CD8-positive, alpha-beta memory T cell (primary cell): ENCODE measurements around the gene LHFPL3. TPM values are rescaled to one million over a fixed set of nuclear protein-coding genes. Genes with fewer than 3 reads are reported as not detected.
"Not testable (repeated sequence)": the region's sequence is repeated elsewhere in the genome, so short reads cannot be mapped to it uniquely, and the experiment has no call there.

Source experiments
- CTCF ChIA-PET: fragments of 350-600 bp; sonication (Branson Sonifier 250); formaldehyde crosslinking; loops from one replicate; lab custom pipeline; 2021; ENCODE audit warnings: antibody characterized with exemption; lab: Charles Lee
- POLR2A ChIA-PET: fragments of 350-600 bp; sonication (Branson Sonifier 250); formaldehyde crosslinking; loops from one replicate; lab custom pipeline; 2021; ENCODE audit warnings: antibody characterized with exemption; lab: Charles Lee
- DNase-seq, 5 donors: peaks; one replicate each; pipeline versions ENCODE4 v3.0.0 to v3.0.0-alpha.2; 2020 to 2022; ENCODE audit warnings: mixed read lengths in 1 of 5
- H3K27ac ChIP-seq: one replicate; pipeline ENCODE4 v1.7.0; 2013; ENCODE audit warnings: low read depth, mild to moderate bottlenecking, low read length, moderate library complexity
- H3K27me3 ChIP-seq: 2 replicates; pipeline ENCODE4 v1.7.0; 2013; ENCODE audit warnings: low read length, mild to moderate bottlenecking; ENCODE audit not compliant: insufficient read depth, poor library complexity, severe bottlenecking
- H3K36me3 ChIP-seq: 2 replicates; pipeline ENCODE4 v1.7.0; 2013; ENCODE audit warnings: mild to moderate bottlenecking, low read length, moderate library complexity; ENCODE audit not compliant: insufficient read depth
- H3K4me1 ChIP-seq: 2 replicates; pipeline ENCODE4 v1.7.0; 2013; ENCODE audit warnings: mild to moderate bottlenecking, low read length, moderate library complexity; ENCODE audit not compliant: insufficient read depth
- H3K4me3 ChIP-seq: 2 replicates; pipeline ENCODE4 v1.7.0; 2013; ENCODE audit warnings: mild to moderate bottlenecking, low read length
- H3K9me3 ChIP-seq: 2 replicates; pipeline ENCODE4 v1.7.0; 2013; ENCODE audit warnings: mild to moderate bottlenecking, low read length
- H3K27ac Mint-ChIP-seq, 8 donors: one replicate each; pipeline ENCODE4 v1.8.0; 2020 to 2021; ENCODE audit warnings: mixed read lengths in 8 of 8, mild to moderate bottlenecking in 6 of 8, inconsistent platforms in 3 of 8, moderate library complexity in 3 of 8
- H3K27me3 Mint-ChIP-seq, 2 donors: one replicate each; pipeline ENCODE4 v1.8.0; 2020 to 2021; ENCODE audit warnings: mixed read lengths in 2 of 2, mild to moderate bottlenecking in 1 of 2, moderate library complexity in 1 of 2
- H3K36me3 Mint-ChIP-seq, 3 donors: one replicate each; pipeline ENCODE4 v1.8.0; 2020 to 2021; ENCODE audit warnings: mixed read lengths in 3 of 3, inconsistent platforms in 1 of 3, mild to moderate bottlenecking in 1 of 3
- H3K4me1 Mint-ChIP-seq, 3 donors: one replicate each; pipeline ENCODE4 v1.8.0; 2020 to 2021; ENCODE audit warnings: mixed read lengths in 3 of 3, inconsistent platforms in 1 of 3, mild to moderate bottlenecking in 1 of 3
- H3K4me3 Mint-ChIP-seq, 7 donors: one replicate each; pipeline ENCODE4 v1.8.0; 2020 to 2021; ENCODE audit warnings: mixed read lengths in 7 of 7, mild to moderate bottlenecking in 6 of 7, moderate library complexity in 4 of 7, inconsistent platforms in 2 of 7
- H3K9me3 Mint-ChIP-seq, 5 donors: one replicate each; pipeline ENCODE4 v1.8.0; 2020 to 2022; ENCODE audit warnings: mixed read lengths in 5 of 5, mild to moderate bottlenecking in 3 of 5, moderate library complexity in 2 of 5, inconsistent platforms in 1 of 5
- polyA plus RNA-seq: library from polyadenylated mRNA; unstranded; fragments of 300-500 nt; fragmentation: Illumina TruSeq; gene quantifications from one replicate; pipeline ENCODE4 v1.2.3, GENCODE V29; 2021
- total RNA-seq, 2 experiments: library from RNA; stranded (reverse); gene quantifications; one replicate each; pipeline ENCODE4 v1.2.3, GENCODE V29; 2021

The LHFPL3 gene
- total and polyA plus RNA-seq, 3 experiments from 2014 or later: not detected

GRCh38 chr7:104931181-104931781 is 602.9 kb downstream of the LHFPL3 start:
- no peak for DNase-seq
- CTCF ChIA-PET: interaction anchor here (1.4 kb wide), 1 partner anchor 10 kb away, joined by 5 read pairs; no protein-coding TSS in a partner anchor
- Histone ChIP-seq H3K27ac (no peak overlapping the region), H3K27me3 (no peaks in the 10 kb centered on the region), H3K9me3 (no peaks in the 10 kb centered on the region), H3K36me3 (no peaks in the 10 kb centered on the region), H3K4me3 (no peak overlapping the region), H3K4me1 (no peaks in the 10 kb centered on the region)
- no peaks in the 10 kb centered on the region for H3K27me3 Mint-ChIP-seq
- H3K4me3 Mint-ChIP-seq: no peak overlapping the region
- peak overlapping the region in 2 of 8 donors; percentile 27 to 55 for H3K27ac Mint-ChIP-seq
- H3K4me1 Mint-ChIP-seq: no peaks in the 10 kb centered on the region
- H3K9me3 Mint-ChIP-seq: no peaks in the 10 kb centered on the region
- H3K36me3 Mint-ChIP-seq: no peaks in the 10 kb centered on the region
- POLR2A ChIA-PET: interaction anchor here (0.7 kb wide), 1 partner anchor 10 kb away, joined by 5 read pairs; no protein-coding TSS in a partner anchor

- H3K4me1 ChIP-seq: no peaks in the 10 kb centered on the region
- no peaks in the 10 kb centered on the region for H3K9me3 ChIP-seq
- Mint-ChIP-seq H3K4me3 (no peak overlapping the region), H3K9me3 (no peaks in the 10 kb centered on the region), H3K36me3 (no peaks in the 10 kb centered on the region), H3K27me3 (no peaks in the 10 kb centered on the region), H3K27ac (peak overlapping the region in 2 of 8 donors; percentile 26 to 61), H3K4me1 (no peaks in the 10 kb centered on the region)
- CTCF ChIA-PET: no interaction called here
- H3K27ac ChIP-seq: no peak overlapping the region
- DNase-seq: no peak
- no peaks in the 10 kb centered on the region for H3K27me3 ChIP-seq
- POLR2A ChIA-PET: no interaction called here
- H3K36me3 ChIP-seq: no peaks in the 10 kb centered on the region
- no peak overlapping the region for H3K4me3 ChIP-seq
Measured at GRCh38 chr7:104933022-104933421, 604.6 kb downstream of the LHFPL3 start.

GRCh38 chr7:104933521-104933988 is 605.2 kb downstream of the LHFPL3 start:
- no peaks in the 10 kb centered on the region for H3K9me3 Mint-ChIP-seq
- ChIA-PET POLR2A (interaction anchor here (0.7 kb wide), 1 partner anchor 43 kb away, joined by 6 read pairs; no protein-coding TSS in a partner anchor), CTCF (no interaction called here)
- Histone ChIP-seq H3K4me1 (no peaks in the 10 kb centered on the region), H3K27me3 (no peaks in the 10 kb centered on the region), H3K36me3 (no peaks in the 10 kb centered on the region), H3K9me3 (no peaks in the 10 kb centered on the region), H3K4me3 (no peak overlapping the region), H3K27ac (no peak overlapping the region)
- no peak for DNase-seq
- H3K4me3 Mint-ChIP-seq: no peak overlapping the region
- H3K27me3 Mint-ChIP-seq: no peaks in the 10 kb centered on the region
- H3K36me3 Mint-ChIP-seq: no peaks in the 10 kb centered on the region
- peaks cover 0 to under 1% (median 0%) of the 10 kb centered on the region in 3 donors for H3K4me1 Mint-ChIP-seq
- H3K27ac Mint-ChIP-seq: peak overlapping the region in 2 of 8 donors; percentile 26 to 61

DNA sequence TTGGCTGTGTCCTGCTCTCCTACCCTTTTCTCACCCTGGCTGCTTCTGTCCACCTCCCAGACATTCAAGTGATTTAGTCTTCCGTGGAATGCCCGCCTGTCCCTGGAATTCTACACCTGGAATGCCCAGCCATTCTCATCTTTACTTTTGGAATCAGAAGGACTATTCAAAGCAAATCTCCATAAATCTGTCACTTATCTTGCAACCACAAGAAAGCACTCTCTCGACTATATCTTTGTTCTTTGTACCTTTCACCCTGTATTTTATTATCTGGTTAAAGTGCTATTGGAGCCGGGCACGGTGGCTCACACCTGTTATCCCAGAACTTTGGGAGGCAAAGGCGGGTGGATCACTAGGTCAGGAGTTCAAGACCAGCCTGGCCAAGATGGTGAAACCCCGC is 606.3 kb downstream of the LHFPL3 start:
- H3K27me3 Mint-ChIP-seq: no peaks in the 10 kb centered on the region
- DNase-seq: no peak
- H3K36me3 Mint-ChIP-seq: no peaks in the 10 kb centered on the region
- H3K9me3 Mint-ChIP-seq: no peaks in the 10 kb centered on the region
- Histone ChIP-seq H3K27ac (no peak overlapping the region), H3K27me3 (no peaks in the 10 kb centered on the region), H3K4me3 (no peak overlapping the region), H3K36me3 (no peaks in the 10 kb centered on the region), H3K9me3 (no peaks in the 10 kb centered on the region), H3K4me1 (no peaks in the 10 kb centered on the region)
- POLR2A ChIA-PET: no interaction called here
- peak overlapping the region in 1 of 8 donors; percentile 42 for H3K27ac Mint-ChIP-seq
- no peak overlapping the region for H3K4me3 Mint-ChIP-seq
- CTCF ChIA-PET: no interaction called here
- peaks cover 5 to 8% (median 5%) of the 10 kb centered on the region in 3 donors for H3K4me1 Mint-ChIP-seq

DNA sequence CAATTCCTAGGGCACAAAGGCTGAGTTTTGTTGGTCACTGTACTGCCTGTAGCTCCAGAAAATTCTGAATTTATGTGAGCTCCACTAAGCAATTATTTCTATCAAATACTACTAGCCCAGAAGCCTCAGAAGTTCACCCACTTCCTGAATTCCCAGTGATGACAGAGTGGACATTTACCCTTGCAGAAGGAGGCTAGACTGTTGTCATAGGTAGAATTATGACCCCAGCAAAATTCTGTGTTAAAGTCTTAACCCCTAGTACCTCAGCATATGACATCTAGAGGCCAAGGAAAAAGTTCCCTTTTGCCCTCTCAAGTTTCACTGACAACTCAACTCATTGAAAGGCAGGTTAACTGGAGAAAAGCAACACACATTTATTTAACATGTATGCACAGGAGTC is 606.9 kb downstream of the LHFPL3 start:
- ChIA-PET CTCF (no interaction called here), POLR2A (no interaction called here)
- Histone ChIP-seq H3K4me3 (no peak overlapping the region), H3K27ac (no peak overlapping the region), H3K4me1 (no peaks in the 10 kb centered on the region), H3K9me3 (no peaks in the 10 kb centered on the region), H3K36me3 (no peaks in the 10 kb centered on the region), H3K27me3 (no peaks in the 10 kb centered on the region)
- Mint-ChIP-seq H3K4me1 (peaks cover 5 to 8% (median 5%) of the 10 kb centered on the region in 3 donors), H3K9me3 (no peaks in the 10 kb centered on the region), H3K27me3 (no peaks in the 10 kb centered on the region), H3K4me3 (no peak overlapping the region), H3K27ac (no peak overlapping the region), H3K36me3 (no peaks in the 10 kb centered on the region)
- DNase-seq: no peak

DNA sequence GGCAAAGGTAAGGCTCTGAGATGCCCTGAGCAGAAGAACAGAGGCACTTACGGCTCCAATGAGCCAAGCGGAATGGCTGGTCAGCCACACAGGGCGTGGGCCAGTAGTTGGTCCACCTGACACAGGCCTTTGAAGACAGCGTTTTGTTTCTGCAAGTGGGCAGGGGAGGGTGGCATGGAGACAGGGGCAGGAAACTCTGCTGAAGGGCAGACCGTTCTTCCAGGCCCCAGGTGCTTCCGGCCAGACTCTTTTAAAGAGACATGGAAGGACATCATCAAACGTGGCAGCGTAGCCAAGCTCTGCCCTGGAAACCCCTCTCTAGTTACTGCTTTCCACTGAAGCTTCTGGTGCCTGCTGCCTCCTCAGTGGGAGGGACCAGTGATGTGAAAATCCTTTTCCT is 608.1 kb downstream of the LHFPL3 start:
- H3K9me3 Mint-ChIP-seq: peaks cover 0 to under 1% (median 0%) of the 10 kb centered on the region in 5 donors

DNA sequence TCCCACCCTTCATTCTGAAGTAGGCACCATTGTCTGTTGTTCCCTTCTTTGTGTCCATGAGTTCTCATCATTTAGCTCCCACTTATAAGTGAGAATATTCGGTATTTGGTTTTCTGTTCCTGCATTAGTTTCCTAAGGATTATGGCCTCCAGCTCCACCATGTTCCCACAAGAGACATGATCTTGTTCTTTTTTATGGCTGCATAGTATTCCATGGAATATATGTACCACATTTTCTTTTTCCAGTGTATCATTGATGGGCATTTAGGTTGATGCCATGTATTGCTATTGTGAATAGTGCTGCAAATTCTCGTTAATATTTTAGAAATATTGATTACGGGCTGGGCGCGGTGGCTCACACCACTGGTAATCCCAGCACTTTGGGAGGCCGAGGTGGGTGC is 609.1 kb downstream of the LHFPL3 start:
- peaks cover 12% of the 10 kb centered on the region for H3K4me1 ChIP-seq
- H3K4me3 Mint-ChIP-seq, DNase-seq, H3K27me3 Mint-ChIP-seq, H3K9me3 Mint-ChIP-seq, H3K9me3 ChIP-seq, POLR2A ChIA-PET, H3K36me3 ChIP-seq, H3K27ac ChIP-seq, H3K27me3 ChIP-seq, H3K4me3 ChIP-seq: not testable (repeated sequence)
- CTCF ChIA-PET: interaction anchor here (1.4 kb wide), 1 partner anchor 15 kb away, joined by 4 read pairs; no protein-coding TSS in a partner anchor
- Mint-ChIP-seq H3K36me3 (peaks cover 0 to 10% (median 0%) of the 10 kb centered on the region in 3 donors), H3K4me1 (peaks cover 22 to 27% (median 24%) of the 10 kb centered on the region in 3 donors), H3K27ac (peak overlapping the region in 1 of 8 donors; percentile 51)

More for the DNA sequence above, 608.1 kb downstream of the LHFPL3 start:
- Mint-ChIP-seq H3K27me3 (peaks cover 0 to 1% of the 10 kb centered on the region in 2 donors), H3K4me1 (peaks cover 15 to 19% (median 16%) of the 10 kb centered on the region in 3 donors), H3K4me3 (no peak overlapping the region), H3K27ac (no peak overlapping the region), H3K36me3 (peaks cover 0 to 8% (median 0%) of the 10 kb centered on the region in 3 donors)
- CTCF ChIA-PET: no interaction called here
- no peak for DNase-seq
- Histone ChIP-seq H3K27me3 (no peaks in the 10 kb centered on the region), H3K4me1 (peaks cover 3% of the 10 kb centered on the region), H3K36me3 (no peaks in the 10 kb centered on the region), H3K9me3 (no peaks in the 10 kb centered on the region), H3K4me3 (no peak overlapping the region), H3K27ac (no peak overlapping the region)
- POLR2A ChIA-PET: no interaction called here

DNA sequence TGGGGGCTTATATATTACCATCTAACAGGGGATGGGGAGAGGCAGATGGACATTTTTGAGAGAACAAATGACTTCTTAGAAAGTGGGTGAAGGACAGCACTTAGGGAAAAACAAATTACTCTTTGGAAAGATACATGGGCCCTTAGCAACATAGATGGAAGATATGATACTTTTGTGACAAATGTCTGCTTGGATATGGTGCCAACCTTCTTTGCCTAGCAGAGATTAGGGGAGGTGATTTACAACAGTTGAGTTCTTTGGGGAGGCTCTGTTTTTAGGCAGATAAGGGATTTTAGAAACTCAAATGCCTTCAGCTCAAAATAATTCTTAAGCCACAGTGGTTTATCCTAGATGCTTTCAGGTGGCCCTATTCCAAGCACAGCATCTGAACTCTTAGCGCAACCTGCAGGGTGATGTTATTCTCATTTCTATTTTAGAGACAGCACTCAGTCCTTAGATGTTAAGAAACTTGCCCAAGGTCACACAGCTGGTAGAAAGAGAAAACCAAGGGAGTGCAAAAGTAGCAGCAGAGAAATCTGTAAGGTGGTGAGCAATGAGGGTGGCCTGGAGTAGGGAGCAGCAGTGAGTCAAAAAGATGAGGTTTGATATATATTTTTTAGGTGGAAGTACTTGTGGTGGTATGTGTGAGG is 610.5 kb downstream of the LHFPL3 start:
- peaks cover 0 to 1% of the 10 kb centered on the region in 2 donors for H3K27me3 Mint-ChIP-seq
- H3K9me3 Mint-ChIP-seq: peaks cover 0 to 2% (median 0%) of the 10 kb centered on the region in 5 donors
- Histone ChIP-seq H3K4me3 (no peak overlapping the region), H3K4me1 (peaks cover 26% of the 10 kb centered on the region), H3K9me3 (no peaks in the 10 kb centered on the region), H3K27me3 (no peaks in the 10 kb centered on the region), H3K36me3 (no peaks in the 10 kb centered on the region), H3K27ac (no peak overlapping the region)
- ChIA-PET POLR2A (no interaction called here), CTCF (interaction anchor here (0.5 to 2.8 kb wide), 5 partner anchors 17 to 75 kb away, joined by 3 to 8 read pairs (median 4); partner anchors contain the start of gene KMT2E)
- DNase-seq: no peak
- peaks cover 0 to 12% (median 3%) of the 10 kb centered on the region in 3 donors for H3K36me3 Mint-ChIP-seq
- H3K4me3 Mint-ChIP-seq: peak overlapping the region in 5 of 7 donors; percentile 4 to 51 (median 47)
- H3K27ac Mint-ChIP-seq: peak overlapping the region in 7 of 8 donors; percentile 20 to 88 (median 73)
- peaks cover 32 to 41% (median 37%) of the 10 kb centered on the region in 3 donors for H3K4me1 Mint-ChIP-seq
